Measurements from ENCODE around the gene ACSM4.

The ACSM4 gene

GRCh38 chr12:7344833-7345606 is 41.1 kb downstream of the ACSM4 start:
- no peak for DNase-seq

GRCh38 chr12:7346551-7347225 is 42.8 kb downstream of the ACSM4 start:
- DNase-seq = no peak

GRCh38 chr12:7349418-7349817 is 45.5 kb downstream of the ACSM4 start:
- no peak for DNase-seq

GRCh38 chr12:7351177-7351576 is 47.3 kb downstream of the ACSM4 start:
- no peak for DNase-seq

GRCh38 chr12:7352661-7353060 is 48.8 kb downstream of the ACSM4 start:
- DNase-seq = no peak

GRCh38 chr12:7354529-7354928 is 50.7 kb downstream of the ACSM4 start:
- DNase-seq = no peak

- no peak for DNase-seq
Observed at GRCh38 chr12:7361265-7361664, 57.4 kb downstream of the ACSM4 start.

GRCh38 chr12:7362734-7363133 is 58.9 kb downstream of the ACSM4 start:
- no peak for DNase-seq

GRCh38 chr12:7369274-7369729 is 65.4 kb downstream of the ACSM4 start:
- no peak for DNase-seq

GRCh38 chr12:7373226-7373625 is 69.4 kb downstream of the ACSM4 start:
- DNase-seq = no peak

- DNase-seq = no peak
Observed at GRCh38 chr12:7374423-7375144, 70.7 kb downstream of the ACSM4 start.

- no peak for DNase-seq
Observed at GRCh38 chr12:7375145-7375543, 71.3 kb downstream of the ACSM4 start.

GRCh38 chr12:7376196-7376595 is 72.3 kb downstream of the ACSM4 start:
- DNase-seq = no peak
